M059J (cell line): ENCODE results near the gene FOXC2. TPM values are rescaled to one million over a fixed set of nuclear protein-coding genes. Genes with fewer than 3 reads are reported as not detected.

Experiments
- DNase-seq: peaks from one replicate; pipeline ENCODE4 v3.0.0-alpha.2; 2012; ENCODE audit warnings: low read depth
- total RNA-seq: library from RNA; depleted of rRNA; stranded (reverse); fragments of >200 nt; shearing (Covaris generic); gene quantifications from 2 replicates; pipeline ENCODE4 v1.2.3, GENCODE V29; 2014

The FOXC2 gene
- total RNA-seq, 1 experiment from 2014 or later = 2.0 TPM

DNA sequence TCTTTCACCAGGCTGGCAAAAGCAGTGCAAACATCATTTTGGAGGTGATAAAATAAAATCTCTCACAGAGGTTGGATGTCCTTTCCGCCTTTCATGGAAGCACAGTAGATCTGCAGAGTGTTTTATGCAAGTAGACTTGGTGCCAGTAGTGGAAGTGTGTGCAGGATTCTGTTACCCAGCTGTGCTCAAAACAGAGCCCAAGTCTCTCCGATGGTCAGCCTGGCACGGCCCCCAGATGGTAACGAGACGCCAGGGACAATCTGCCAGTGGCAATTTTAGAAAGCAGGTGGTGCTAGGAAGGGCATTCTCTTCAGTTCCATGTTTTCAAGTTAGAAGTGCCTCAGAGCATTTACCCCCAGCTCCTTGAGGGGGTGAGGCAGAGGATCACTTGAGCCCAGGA is 10.1 kb upstream of the FOXC2 start:
- no peak for DNase-seq

DNA sequence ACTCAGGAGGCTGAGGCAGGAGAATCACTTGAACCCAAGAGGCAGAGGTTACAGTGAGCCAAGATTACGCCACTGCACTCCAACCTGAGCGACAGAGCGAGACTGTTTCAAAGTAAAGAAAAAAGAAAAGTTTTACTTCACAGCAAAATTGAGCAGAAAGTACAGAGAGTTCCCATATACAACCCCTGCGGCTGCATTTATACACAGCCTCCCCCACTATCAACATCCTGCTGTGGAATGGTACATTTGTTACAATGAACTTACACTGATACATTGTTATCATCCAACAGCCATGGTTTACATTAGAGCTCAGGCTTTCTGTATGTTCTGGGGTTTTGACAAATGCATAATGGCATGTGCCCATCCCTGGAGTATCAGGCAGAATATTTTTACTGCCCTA is 9.0 kb upstream of the FOXC2 start:
- no peak for DNase-seq

DNA sequence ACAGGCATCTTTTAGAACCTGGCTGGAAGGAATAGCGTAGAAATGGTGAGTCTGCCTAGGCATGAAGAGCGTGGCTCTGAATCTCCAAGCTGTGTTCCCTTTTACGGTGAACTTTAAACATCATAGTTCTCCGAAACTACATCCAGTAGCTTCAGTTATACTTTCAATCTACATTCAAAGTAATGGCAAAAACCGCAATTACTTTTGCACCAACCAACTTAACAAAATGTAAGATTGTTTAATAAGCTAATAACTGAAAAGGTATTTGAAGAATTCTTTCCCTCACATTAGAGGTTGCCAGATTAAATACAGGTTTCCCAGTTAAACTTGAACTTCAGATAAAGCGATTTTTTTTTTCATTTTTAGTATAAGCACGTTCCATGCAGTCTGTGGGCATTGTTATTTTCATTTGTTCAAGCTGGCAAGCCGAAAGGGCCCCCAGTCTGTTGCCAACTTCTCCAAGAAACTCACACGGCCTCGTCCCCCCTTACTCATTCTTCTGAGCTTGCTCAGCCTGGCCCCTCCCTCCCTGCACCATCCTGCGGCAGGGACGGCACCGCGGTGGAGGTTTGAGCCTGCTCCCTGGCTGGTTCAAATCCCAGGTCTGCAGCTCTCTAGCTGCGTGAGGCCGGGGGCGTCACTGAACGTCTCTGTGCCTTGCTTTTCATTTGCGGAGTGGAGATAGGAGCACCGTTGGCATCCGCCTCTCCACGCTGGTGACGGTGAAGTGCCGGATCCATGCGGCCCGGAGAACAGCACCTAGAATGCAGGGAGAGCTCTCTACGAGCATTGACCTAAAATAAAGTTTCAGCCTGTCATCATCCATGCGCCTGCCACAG is 8.1 kb upstream of the FOXC2 start:
- DNase-seq = no peak

DNA sequence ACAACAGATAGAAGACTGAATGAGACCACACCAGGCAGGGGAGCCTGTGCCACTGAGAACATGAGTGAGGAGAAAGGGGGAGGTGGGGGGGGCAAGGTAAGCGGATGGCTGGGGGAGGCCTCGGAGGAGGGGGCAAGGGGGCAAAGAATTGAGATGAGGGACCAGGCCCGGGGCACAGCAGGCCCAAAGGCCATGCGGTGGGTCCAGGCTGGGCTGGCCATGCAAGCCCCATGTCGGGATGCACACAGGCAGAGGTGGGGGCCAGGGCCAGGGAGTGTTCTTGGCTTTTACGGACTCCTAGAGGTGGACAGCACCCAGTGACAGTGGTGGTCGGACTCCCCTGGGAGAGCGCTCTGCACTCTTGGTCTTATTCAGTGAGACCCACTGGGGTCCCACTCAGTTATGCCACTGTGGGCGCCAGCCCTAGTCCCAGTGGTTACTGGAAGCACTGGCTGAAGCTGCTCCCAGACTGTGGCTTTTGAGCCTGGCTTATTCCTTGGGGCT is 6.8 kb upstream of the FOXC2 start:
- DNase-seq = no peak

DNA sequence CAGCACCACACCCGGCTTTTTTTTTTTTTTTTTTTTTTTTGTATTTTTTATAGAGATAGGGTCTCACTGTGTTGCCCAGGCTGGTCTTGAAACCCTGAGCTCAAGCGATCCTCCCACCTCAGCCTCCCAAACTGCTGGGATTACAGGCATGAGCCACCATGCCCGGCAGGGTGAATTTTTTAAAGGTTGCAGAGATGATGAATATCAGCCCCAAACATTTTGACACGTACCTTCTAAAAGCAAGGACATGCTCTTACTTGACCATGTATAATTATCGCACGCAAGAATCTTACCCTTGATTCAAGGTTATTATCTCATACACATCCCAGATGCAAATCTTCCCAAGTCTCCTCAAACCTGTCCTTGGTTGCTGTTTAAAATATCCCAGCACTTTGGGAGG is 4.3 kb upstream of the FOXC2 start:
- DNase-seq = no peak

DNA sequence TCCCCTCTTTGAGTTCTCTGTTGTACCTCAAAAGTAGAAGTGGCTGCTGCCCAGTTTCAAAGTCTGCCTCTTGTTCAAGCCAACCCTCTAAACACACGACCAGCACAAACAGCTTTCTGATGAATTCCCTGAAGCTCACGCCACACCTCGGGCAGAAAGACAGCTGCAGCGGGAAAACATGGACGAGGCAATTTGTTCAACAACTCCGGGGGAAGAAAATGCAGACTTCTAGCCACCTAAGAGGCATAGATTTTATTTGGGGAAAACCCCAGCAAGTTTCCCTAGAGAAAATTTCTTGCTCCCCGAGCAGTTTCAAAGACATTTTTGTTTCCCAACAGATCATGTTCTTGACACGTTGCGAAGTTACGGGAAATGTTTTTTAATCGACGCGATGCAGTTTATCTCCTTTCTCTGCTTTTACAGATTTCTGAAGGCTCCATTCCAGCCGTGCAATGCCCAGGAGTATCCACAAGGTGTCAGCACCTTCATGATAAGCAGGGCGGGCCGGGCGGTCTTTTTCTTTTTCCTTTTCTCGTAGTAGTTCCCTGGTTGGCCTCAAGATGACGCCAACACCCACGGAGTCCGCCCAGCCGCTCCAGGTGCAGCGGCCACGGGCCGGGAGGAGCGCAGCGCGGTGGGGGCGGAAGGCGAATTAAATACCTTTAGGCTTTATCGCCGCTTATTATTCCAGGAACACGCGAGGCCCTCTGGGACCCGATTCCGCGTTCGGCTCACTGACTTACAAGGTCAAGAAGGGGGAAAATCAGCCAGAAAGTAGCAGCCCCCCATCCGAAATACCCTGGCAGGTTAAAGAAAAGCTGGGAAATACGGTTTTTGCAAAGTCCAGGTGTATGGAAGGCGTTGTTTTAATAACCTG is 2.9 kb upstream of the FOXC2 start:
- DNase-seq = peak; percentile 83

DNA sequence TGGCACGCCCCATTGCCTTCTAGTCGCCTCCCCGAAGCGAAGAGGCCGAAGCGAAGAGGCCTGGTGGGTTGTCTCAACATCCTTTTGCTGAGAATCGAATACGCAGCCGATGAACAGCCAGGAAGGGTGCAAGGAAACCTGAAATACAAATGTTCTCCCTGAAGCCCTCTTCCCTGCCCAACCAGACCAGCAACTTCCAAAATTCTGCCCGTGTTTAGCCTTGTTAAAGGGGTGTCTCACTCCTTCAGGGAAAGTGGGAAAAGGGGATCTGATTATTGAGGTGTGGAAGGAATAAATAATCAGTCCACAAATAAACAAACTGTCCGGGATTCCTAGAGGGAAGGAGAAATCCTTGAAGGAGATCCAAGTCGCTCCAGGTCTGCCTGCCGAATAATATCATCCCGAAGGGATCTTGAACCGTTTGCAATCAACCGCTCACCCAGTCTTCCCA is 1.4 kb upstream of the FOXC2 start:
- no peak for DNase-seq

DNA sequence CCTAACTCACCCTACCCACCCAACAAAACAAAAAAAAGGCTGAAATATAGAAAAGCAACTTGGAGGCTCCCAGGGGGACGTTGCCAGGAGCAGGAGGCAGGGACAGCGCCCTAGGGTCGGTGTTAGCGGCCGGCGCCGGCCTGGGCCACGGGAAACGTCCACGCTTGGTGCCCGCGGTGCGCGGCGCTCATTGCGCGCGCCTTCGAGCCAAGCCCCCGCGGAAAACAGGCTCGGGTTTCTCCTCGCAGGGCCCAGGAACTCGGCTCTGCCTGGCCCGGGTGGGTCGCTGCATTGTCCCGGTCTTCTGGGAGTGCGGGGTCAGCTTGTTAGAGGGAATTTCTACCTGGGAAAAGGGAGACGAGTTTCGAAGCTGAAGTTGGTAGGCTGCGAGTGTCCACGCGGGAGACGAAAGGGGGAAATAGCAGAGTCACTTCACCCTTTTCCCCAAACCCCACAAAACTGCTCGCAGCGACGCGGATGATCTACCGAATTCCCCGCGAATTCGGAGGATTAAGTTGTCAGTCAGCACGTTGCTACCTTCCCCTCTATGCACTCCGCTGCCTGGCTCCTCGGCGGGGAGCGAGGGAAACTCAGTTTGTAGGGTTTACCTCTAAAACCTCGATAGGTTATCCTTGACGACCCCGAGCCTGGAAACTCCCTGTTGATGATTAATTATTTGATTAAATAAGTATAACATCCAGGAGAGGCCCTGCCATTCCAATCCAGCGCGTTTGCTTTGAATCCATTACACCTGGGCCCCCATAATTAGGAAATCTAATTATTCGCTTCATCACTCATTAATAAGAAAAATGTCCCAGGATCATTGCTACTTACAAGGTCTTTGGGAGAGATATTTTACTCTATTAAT is 751 bp upstream of the FOXC2 start:
- DNase-seq = no peak

DNA sequence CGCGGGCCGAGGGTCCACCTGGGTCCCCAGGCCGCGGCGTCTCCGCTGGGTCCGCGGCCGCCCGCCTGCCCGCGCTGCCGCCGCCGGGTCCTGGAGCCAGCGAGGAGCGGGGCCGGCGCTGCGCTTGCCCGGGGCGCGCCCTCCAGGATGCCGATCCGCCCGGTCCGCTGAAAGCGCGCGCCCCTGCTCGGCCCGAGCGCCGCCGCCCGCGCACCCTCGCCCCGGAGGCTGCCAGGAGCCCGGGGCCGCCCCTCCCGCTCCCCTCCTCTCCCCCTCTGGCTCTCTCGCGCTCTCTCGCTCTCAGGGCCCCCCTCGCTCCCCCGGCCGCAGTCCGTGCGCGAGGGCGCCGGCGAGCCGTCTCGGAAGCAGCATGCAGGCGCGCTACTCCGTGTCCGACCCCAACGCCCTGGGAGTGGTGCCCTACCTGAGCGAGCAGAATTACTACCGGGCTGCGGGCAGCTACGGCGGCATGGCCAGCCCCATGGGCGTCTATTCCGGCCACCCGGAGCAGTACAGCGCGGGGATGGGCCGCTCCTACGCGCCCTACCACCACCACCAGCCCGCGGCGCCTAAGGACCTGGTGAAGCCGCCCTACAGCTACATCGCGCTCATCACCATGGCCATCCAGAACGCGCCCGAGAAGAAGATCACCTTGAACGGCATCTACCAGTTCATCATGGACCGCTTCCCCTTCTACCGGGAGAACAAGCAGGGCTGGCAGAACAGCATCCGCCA is 504 bp downstream of the FOXC2 start:
- peak; percentile 68 for DNase-seq

DNA sequence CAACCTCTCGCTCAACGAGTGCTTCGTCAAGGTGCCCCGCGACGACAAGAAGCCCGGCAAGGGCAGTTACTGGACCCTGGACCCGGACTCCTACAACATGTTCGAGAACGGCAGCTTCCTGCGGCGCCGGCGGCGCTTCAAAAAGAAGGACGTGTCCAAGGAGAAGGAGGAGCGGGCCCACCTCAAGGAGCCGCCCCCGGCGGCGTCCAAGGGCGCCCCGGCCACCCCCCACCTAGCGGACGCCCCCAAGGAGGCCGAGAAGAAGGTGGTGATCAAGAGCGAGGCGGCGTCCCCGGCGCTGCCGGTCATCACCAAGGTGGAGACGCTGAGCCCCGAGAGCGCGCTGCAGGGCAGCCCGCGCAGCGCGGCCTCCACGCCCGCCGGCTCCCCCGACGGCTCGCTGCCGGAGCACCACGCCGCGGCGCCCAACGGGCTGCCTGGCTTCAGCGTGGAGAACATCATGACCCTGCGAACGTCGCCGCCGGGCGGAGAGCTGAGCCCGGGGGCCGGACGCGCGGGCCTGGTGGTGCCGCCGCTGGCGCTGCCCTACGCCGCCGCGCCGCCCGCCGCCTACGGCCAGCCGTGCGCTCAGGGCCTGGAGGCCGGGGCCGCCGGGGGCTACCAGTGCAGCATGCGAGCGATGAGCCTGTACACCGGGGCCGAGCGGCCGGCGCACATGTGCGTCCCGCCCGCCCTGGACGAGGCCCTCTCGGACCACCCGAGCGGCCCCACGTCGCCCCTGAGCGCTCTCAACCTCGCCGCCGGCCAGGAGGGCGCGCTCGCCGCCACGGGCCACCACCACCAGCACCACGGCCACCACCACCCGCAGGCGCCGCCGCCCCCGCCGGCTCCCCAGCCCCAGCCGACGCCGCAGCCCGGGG is 1.3 kb downstream of the FOXC2 start:
- DNase-seq = peak; percentile 46

DNA sequence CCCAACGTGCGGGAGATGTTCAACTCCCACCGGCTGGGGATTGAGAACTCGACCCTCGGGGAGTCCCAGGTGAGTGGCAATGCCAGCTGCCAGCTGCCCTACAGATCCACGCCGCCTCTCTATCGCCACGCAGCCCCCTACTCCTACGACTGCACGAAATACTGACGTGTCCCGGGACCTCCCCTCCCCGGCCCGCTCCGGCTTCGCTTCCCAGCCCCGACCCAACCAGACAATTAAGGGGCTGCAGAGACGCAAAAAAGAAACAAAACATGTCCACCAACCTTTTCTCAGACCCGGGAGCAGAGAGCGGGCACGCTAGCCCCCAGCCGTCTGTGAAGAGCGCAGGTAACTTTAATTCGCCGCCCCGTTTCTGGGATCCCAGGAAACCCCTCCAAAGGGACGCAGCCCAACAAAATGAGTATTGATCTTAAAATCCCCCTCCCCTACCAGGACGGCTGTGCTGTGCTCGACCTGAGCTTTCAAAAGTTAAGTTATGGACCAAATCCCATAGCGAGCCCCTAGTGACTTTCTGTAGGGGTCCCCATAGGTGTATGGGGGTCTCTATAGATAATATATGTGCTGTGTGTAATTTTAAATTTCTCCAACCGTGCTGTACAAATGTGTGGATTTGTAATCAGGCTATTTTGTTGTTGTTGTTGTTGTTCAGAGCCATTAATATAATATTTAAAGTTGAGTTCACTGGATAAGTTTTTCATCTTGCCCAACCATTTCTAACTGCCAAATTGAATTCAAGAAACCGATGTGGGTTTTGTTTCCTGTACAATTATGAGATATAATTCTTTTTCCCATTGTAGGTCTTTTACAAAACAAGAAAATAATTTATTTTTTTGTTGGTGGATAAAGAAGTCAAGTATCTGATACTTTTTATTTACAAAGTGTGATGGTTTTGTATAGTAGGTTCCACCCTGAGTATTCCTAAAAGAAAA is 2.3 kb downstream of the FOXC2 start:
- no peak for DNase-seq

DNA sequence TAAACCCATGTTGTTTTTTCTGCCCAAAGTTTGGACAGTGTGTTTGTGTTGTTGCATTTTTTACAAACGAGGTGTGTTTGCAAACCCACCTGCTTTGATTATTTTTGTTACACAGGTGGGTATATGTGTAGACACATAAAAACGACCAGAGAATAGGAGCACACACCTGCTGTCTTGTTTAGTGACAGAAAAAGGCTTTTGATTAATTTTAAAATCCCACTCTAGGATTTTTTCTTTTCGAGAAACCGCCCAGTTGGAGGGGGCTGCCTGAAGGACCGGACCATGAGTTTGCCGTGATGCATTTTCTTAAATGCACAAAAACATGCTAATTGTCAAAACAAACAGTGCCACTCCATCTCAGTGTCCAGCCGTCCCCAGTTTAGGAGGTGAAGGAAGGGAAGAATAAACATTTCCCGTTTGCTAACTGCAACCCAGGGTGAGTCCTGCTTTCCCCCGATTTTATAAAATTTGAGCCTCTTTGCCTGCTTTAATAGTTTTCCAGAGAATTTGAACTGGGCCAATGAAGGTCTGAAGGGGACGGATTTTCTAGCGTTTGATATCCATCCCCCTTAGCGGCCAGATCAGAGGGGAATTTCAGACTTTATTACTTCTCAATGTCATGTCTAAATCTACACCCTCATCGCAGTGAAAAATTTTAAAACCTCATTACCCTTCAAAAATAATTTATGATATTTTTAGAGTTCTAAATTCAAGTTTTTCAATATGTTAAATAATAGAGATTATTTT is 3.2 kb downstream of the FOXC2 start:
- DNase-seq = no peak

DNA sequence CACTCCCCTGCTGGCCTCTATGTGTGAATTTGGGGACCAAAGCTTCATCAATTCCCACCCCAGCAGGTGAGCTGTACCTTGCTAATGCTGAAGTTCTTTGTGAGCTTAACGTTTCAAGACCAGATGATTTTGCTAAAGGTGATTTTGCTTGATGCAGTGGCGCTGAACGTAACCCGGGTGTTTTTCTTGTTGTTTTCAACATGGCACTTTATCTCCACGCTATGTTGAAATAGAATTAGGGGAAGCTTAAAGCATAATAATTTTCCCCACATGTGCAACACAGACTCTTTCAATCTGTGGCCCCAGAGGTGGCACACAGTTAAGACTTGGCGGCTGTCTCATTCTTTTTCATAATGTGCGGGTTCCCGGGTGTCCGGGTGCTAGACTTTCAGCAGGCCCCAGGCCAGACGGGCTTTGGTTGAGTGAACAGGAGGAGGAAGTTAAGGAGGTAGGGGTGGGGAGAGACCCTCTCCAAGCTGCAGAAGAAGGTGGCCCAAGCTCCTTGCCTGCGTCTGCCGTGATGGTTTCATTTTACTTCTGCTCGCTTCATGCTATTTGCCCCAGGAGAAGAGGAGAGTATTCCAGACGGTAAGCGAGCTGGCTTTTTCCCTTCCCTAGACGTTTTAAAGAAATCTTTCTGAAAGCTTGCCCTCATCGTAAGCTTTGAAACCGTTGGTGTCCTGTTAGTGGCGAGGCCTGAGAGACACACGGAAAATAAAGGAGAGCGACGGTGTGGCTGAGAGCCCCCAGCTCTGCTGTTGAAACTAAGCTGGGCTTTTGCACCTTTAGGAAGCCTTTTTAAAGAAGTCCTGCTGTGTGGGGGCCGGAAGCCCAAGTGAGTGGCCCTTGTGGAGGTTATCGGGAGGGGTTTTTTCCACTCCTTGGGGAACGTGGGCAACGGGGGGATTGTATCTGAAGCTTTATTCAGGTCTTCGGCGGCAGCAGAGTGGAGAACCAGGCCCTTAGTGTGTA is 4.2 kb downstream of the FOXC2 start:
- no peak for DNase-seq

DNA sequence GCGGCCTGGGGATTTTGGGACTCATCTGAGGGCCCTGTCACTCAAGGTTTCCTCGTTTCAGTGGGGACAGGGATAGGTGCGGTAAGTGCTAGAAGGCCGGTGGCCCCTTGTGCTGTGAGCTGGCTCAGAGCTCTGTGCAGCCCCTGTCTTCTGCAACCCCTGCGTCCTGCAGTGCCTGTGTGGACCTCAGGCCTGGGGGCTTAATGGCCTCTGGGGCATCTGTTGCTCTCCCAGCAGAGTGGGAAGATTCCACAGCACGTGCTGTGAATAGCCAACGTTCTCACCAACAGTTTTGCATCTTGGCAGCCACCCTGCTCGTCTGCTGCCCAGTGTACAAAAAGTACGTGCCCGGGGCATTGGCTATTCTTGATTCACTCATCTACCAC is 4.9 kb downstream of the FOXC2 start:
- DNase-seq = no peak

DNA sequence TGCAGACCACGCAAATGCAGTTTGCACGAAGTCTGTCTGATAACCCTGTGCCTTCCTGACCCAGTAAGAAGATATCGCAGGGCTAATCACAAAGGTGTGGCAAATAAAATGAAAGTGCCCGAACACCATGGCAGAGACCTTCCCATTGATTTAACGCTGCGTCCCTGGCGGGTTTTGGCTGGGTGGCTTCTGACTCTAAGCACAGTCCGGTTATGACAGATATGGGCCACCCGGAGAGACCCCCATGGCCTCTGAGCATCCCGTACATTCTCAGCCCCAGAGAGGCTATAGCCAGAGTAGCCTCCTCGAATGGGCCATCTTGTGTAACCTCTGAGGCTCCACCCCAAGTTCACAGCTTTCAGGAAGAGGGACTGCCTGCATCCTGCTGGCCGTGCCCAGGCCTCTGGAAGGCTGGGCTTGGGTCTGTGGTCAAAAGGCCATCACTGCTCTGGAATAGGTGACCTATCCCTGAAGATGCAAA is 5.5 kb downstream of the FOXC2 start:
- DNase-seq = no peak

DNA sequence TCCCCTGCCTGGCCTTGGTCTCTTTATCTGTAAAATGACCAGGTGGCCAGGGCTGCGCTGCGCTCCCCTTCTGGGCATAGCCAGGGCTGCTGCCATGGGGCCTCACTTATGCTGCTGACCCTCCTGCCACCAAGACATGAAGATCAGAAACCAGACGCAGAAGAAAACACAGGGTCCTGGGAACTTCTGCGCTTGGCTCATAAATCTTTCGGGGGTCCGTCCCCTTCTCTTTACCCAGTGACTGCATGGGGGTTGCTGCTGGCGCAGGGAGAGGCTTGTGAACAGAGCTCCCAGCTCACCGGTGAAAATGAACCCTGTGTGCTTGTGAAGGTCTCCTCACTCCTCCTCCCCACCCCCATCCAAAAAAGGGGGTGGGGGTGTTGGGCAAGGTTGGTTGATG is 6.0 kb downstream of the FOXC2 start:
- DNase-seq = no peak

DNA sequence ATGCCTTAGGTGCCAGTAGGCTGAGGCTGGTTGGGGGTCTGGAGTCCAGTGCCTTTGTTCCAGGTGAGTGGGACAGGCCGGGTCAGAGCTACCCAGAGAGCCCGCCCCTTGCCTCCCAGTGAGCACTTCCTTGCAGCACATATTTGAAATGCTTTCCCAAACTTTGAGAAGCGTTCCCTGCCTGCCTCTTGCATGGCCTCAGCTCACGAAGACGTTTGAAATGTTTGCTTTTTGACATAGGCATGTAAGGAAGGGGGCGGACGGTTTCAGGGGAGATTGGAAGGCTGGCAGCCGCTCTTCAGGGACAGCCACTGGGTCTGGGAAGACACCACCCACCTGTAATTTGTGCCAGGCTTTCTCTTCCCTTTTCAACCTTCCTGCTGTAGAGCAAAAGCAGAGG is 6.6 kb downstream of the FOXC2 start:
- DNase-seq = no peak
